Karpas-422 (cell line): ENCODE measurements around the gene MOCS1. TPM values are rescaled to one million over a fixed set of nuclear protein-coding genes. Genes with fewer than 3 reads are reported as not detected.
A peak's percentile ranks its signal among the peaks of the same experiment; 100 is the strongest.

Experiments
- DNase-seq: peaks from one replicate; pipeline ENCODE4 v3.0.0-alpha.2; 2015
- H2AFZ ChIP-seq: fragments of 200-600 bp; sonication (generic); 2 replicates; pipeline ENCODE4 v1.6.1; 2014; ENCODE audit warnings: antibody characterized with exemption, low read length, mixed read lengths
- H3K27ac ChIP-seq: fragments of 200-600 bp; sonication (generic); 2 replicates; pipeline ENCODE4 v1.5.1; 2014; ENCODE audit warnings: mild to moderate bottlenecking, low read length, moderate library complexity
- H3K27me3 ChIP-seq: fragments of 200-600 bp; sonication (generic); 2 replicates; pipeline ENCODE4 v1.6.1; 2014; ENCODE audit warnings: low read length, mixed read lengths
- H3K36me3 ChIP-seq: fragments of 200-600 bp; sonication (generic); 2 replicates; pipeline ENCODE4 v1.6.1; 2014; ENCODE audit warnings: low read length, mixed read lengths; ENCODE audit not compliant: insufficient read depth
- H3K4me1 ChIP-seq: fragments of 200-600 bp; sonication (generic); 2 replicates; pipeline ENCODE4 v1.6.1; 2014; ENCODE audit warnings: mild to moderate bottlenecking, low read length, mixed read lengths
- H3K4me2 ChIP-seq: fragments of 200-600 bp; sonication (generic); 2 replicates; pipeline ENCODE4 v1.6.1; 2014; ENCODE audit warnings: low read length, low read depth, mild to moderate bottlenecking; ENCODE audit not compliant: poor library complexity, severe bottlenecking
- H3K4me3 ChIP-seq: fragments of 200-600 bp; sonication (generic); 2 replicates; pipeline ENCODE4 v1.5.1; 2014; ENCODE audit warnings: mild to moderate bottlenecking, antibody characterized with exemption, low read length, mixed read lengths
- H3K79me2 ChIP-seq: fragments of 200-600 bp; sonication (generic); 2 replicates; pipeline ENCODE4 v1.6.1; 2014; ENCODE audit warnings: mild to moderate bottlenecking, low read length, mixed read lengths
- H3K9ac ChIP-seq: fragments of 200-600 bp; sonication (generic); 2 replicates; pipeline ENCODE4 v1.6.0; 2014; ENCODE audit warnings: low read length
- H3K9me2 ChIP-seq: fragments of 200-600 bp; sonication (generic), shearing (Covaris generic); replicated peaks from 2 replicates; pipeline ENCODE4 v1.6.0; 2014; ENCODE audit warnings: mild to moderate bottlenecking, low read length, moderate library complexity; ENCODE audit not compliant: insufficient read depth
- H3K9me3 ChIP-seq: fragments of 300-700, 200-600 bp; sonication (generic); 2 replicates; pipeline ENCODE4 v1.6.1; 2014; ENCODE audit warnings: low read length, mixed read lengths
- H4K20me1 ChIP-seq: fragments of 200-600 bp; sonication (generic); 2 replicates; pipeline ENCODE4 v1.6.1; 2014; ENCODE audit warnings: mild to moderate bottlenecking, antibody characterized with exemption, low read length, low read depth; ENCODE audit not compliant: insufficient read depth
- total RNA-seq: library from RNA; depleted of rRNA; stranded (reverse); fragments of >200 nt; shearing (Covaris generic); gene quantifications from 2 replicates; pipeline ENCODE4 v1.2.3, GENCODE V29; 2014; ENCODE audit warnings: low replicate concordance; rRNA removed

Gene MOCS1
- not detected in 2 replicates for total RNA-seq

DNA sequence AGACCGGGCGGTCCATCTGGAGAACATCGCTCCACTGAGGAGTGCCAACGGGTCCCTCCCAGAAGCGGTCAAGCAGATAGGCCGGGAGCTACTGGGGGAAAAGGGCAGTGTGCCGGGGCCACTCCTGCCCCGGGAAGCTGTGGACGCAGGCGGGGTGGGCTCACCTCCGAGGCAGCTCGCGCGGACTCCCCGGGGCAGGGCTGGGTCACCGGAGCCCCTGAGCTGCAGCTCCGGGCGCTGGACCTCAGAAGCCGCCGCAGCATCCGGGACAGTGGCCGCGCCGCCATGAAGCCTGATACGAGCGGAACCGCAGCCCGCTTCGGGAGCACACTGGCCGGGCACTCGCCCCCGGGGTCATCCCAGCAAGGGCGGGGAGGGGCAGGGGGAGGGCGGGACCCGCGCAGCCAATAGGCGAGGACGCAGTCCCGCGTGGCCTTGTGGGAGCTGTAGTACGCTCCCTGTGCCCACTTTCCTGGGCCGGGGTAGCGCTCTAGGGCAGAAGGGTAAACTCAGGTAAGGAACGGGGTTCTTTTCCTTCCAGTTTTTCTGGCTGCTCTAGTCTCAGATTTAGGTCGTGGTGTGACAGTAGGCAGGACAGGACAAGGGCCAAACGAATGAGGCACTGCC is at the start of gene MOCS1:
Gene MOCS1, minus strand, starts transcription at position 332 of the 627 bp plus-strand sequence. Its CDS starts 45 bp downstream, at position 287.
- Histone ChIP-seq H3K4me3 (no peak within 1 kb of the TSS), H3K27me3 (no peaks in the 10 kb centered on the region), H3K9me3 (no peaks in the 10 kb centered on the region), H4K20me1 (no peaks in the 10 kb centered on the region), H3K4me1 (no peaks in the 10 kb centered on the region), H3K36me3 (no peaks in the 10 kb centered on the region), H3K4me2 (no peak within 1 kb of the TSS), H3K27ac (no peak within 1 kb of the TSS), H3K9ac (no peak within 1 kb of the TSS), H3K79me2 (no peaks in the 10 kb centered on the region), H2AFZ (no peak within 1 kb of the TSS), H3K9me2 (no peaks in the 10 kb centered on the region)
- DNase-seq = no peak

DNA sequence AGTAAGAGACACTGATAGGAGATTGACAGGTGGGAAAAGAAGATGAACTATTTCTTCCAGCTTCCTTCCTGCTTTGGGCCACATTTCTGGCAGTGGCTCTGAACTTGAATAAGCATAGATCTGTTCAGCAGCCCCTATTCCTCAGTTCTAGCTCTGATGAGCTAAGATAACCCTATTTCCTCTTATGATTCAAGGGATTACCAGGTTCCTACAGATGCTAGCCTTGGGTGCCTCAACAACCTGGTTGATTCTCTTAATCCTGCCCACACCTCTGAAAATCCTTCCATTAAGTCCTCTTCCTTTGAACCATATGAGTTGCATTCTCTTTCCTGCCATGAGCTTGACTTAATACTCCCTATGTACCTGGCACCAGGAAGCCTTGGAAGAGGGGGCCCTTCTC is 49.8 kb upstream of the MOCS1 start:
- H3K27ac ChIP-seq = no peak overlapping the region
- no peak overlapping the region for H3K4me2 ChIP-seq
- no peak overlapping the region for H3K4me3 ChIP-seq
- H2AFZ ChIP-seq = no peak overlapping the region
- H3K27me3 ChIP-seq = no peaks in the 10 kb centered on the region
- H3K79me2 ChIP-seq = no peaks in the 10 kb centered on the region
- peaks cover 4% of the 10 kb centered on the region for H3K4me1 ChIP-seq
- no peaks in the 10 kb centered on the region for H3K36me3 ChIP-seq
- H3K9me3 ChIP-seq = no peaks in the 10 kb centered on the region
- H3K9me2 ChIP-seq = no peaks in the 10 kb centered on the region
- no peaks in the 10 kb centered on the region for H4K20me1 ChIP-seq
- no peak overlapping the region for H3K9ac ChIP-seq
- no peak for DNase-seq

DNA sequence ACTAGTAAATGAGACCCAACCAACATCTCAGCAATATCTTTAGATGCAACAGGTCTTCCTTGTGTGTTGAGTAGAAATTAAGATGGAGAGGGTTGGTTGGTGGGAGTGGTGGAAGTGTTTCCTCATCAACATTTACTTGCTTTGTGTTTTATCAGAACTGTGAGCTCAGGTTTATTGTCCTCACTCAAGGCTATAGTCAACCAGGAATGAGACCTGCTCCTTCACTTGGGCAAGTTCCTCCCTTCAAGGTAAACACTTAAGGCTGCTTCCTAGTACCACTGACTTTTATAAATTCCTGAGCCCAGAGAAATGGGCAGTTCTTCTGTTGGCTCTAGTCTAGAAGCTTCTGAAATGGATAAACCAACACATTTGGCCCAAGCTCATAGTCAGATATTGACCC is 48.9 kb upstream of the MOCS1 start:
- no peak overlapping the region for H2AFZ ChIP-seq
- no peak overlapping the region for H3K4me3 ChIP-seq
- no peak overlapping the region for H3K4me2 ChIP-seq
- no peaks in the 10 kb centered on the region for H3K9me3 ChIP-seq
- peaks cover 9% of the 10 kb centered on the region for H3K4me1 ChIP-seq
- DNase-seq = peak; percentile 10
- no peaks in the 10 kb centered on the region for H4K20me1 ChIP-seq
- H3K79me2 ChIP-seq = no peaks in the 10 kb centered on the region
- no peaks in the 10 kb centered on the region for H3K36me3 ChIP-seq
- no peaks in the 10 kb centered on the region for H3K27me3 ChIP-seq
- no peak overlapping the region for H3K27ac ChIP-seq
- no peak overlapping the region for H3K9ac ChIP-seq
- no peaks in the 10 kb centered on the region for H3K9me2 ChIP-seq

DNA sequence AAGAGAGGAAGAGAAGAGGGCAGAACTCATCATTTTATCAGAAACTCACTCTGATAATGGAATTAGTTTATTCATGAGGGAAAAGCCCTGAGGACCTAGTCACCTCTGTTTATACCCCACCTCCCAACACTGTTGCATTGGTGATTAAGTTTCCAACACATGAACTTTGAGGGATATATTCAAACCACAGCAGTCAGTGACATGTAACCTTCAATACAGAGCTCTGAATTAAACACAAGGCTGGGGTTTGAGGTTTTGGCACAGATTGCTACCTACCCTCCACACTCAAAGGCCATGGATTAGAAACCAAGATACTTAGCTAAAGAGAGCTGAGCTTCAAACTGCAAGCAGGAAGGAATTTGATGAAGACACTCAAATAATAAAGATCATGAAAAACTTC is 48.5 kb upstream of the MOCS1 start:
- H3K27me3 ChIP-seq = no peaks in the 10 kb centered on the region
- no peak for DNase-seq
- no peaks in the 10 kb centered on the region for H3K36me3 ChIP-seq
- no peaks in the 10 kb centered on the region for H4K20me1 ChIP-seq
- no peaks in the 10 kb centered on the region for H3K9me2 ChIP-seq
- H3K9ac ChIP-seq = no peak overlapping the region
- H3K27ac ChIP-seq = no peak overlapping the region
- H3K4me3 ChIP-seq = no peak overlapping the region
- no peak overlapping the region for H3K4me2 ChIP-seq
- no peak overlapping the region for H2AFZ ChIP-seq
- H3K4me1 ChIP-seq = peaks cover 9% of the 10 kb centered on the region
- H3K79me2 ChIP-seq = no peaks in the 10 kb centered on the region
- no peaks in the 10 kb centered on the region for H3K9me3 ChIP-seq

DNA sequence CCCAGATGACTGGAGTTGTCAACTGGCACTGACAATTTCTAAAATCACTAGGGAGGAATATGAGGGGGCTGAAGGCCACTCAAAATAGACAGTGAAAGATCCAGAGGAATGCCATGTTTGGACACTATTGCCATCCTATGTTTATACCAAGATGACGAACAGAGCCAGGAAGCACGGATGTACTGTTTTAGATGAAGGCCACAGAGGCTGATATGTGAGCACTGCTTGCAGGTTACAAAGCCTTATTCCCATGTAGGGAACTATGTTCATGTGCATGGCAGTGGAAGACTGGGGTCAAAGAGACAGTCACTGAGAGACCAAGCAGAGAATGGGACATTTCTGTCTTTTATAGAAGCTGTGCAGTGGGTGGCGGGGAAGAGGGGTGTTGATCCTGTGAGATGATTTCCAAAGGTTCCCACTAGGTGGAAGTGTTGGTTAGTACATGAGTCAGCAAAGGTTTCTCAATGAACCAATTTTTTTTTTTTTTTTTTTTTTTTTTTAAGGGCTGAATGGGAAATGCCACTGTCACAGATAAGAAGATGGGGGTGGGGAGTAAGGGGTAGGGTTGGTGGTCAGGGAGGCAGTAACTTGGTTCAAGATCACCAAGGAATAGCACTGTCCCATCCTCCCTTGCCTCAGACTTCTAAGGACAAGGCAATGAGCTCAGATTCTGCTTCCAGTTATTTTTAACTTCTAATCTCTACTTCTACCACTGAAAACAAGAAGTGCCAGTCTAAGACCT is 46.7 kb upstream of the MOCS1 start:
- Histone ChIP-seq H3K9me2 (no peaks in the 10 kb centered on the region), H3K79me2 (no peaks in the 10 kb centered on the region), H3K4me1 (peaks cover 9% of the 10 kb centered on the region), H3K27me3 (no peaks in the 10 kb centered on the region), H3K4me3 (no peak overlapping the region), H3K9me3 (no peaks in the 10 kb centered on the region), H3K4me2 (no peak overlapping the region), H2AFZ (no peak overlapping the region), H4K20me1 (no peaks in the 10 kb centered on the region), H3K27ac (no peak overlapping the region), H3K9ac (no peak overlapping the region), H3K36me3 (no peaks in the 10 kb centered on the region)
- peak; percentile 85 for DNase-seq

DNA sequence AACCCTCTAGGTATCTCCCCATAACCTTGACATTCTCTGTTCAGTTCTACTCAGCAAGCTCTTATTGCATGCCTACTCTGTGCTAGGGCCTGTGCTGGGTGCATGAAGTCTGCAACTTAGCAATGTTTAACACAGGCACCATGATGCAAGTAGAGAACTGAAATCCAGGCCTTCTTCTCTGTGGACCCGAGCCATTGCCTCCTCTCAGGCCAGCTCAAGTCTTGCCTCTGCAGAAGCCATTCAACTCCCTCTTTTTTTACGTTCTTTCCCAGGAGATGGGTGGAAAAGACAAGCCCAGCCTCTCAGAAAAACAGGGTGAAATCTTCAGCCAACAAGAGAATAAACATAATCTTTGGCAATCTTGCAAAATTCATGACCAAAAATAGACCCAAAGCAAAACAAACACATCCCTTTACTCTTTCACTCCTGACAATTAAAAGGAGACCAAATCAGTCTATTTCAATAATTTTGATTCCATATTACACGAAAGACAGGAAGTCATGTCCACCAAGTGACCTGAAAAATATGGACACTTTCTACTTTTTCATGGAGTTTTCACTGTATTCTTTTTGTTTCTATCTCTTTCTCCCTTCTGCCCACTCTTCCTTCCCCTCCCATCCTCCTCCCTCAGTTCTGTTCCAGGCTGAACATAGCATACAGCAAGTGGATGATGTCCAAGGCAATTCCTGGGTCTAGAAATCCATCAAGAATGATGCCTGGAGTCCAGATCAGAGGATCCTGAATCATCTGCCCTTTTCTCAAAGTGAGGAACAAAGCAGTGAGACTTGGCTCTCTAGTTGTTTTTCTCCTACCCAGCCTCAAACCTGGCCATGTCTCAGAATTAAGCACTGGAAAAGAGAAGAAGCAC is 45.4 kb upstream of the MOCS1 start:
- Histone ChIP-seq H3K36me3 (no peaks in the 10 kb centered on the region), H3K4me1 (peaks cover 9% of the 10 kb centered on the region), H3K9ac (no peak overlapping the region), H3K9me2 (no peaks in the 10 kb centered on the region), H3K27me3 (no peaks in the 10 kb centered on the region), H3K4me2 (no peak overlapping the region), H3K27ac (no peak overlapping the region), H2AFZ (no peak overlapping the region), H3K9me3 (no peaks in the 10 kb centered on the region), H3K4me3 (no peak overlapping the region), H3K79me2 (no peaks in the 10 kb centered on the region), H4K20me1 (no peaks in the 10 kb centered on the region)
- no peak for DNase-seq

DNA sequence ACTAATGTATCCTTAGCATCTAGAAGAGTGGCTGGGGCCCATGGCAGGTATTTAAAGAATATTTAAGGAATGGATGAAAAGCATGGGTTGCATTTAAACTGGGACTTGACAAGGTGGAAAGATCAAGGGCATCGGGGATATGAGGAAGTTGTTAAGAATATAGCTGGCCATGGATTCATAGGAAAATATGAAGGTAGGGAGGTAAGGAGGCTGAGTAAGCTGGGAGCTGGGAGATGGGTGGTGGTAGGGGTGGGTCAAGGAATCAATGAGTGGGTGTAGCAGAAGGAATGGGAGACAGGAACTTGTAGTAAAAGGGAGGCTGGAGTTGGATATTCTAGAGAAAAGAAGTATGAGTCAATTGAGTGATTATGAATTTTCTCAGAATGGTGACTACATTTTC is 44.0 kb upstream of the MOCS1 start:
- Histone ChIP-seq H3K9me3 (no peaks in the 10 kb centered on the region), H3K4me1 (peaks cover 9% of the 10 kb centered on the region), H3K27me3 (no peaks in the 10 kb centered on the region), H2AFZ (no peak overlapping the region), H3K4me3 (no peak overlapping the region), H3K79me2 (no peaks in the 10 kb centered on the region), H4K20me1 (no peaks in the 10 kb centered on the region), H3K9ac (no peak overlapping the region), H3K9me2 (no peaks in the 10 kb centered on the region), H3K4me2 (no peak overlapping the region), H3K36me3 (no peaks in the 10 kb centered on the region), H3K27ac (no peak overlapping the region)
- no peak for DNase-seq

DNA sequence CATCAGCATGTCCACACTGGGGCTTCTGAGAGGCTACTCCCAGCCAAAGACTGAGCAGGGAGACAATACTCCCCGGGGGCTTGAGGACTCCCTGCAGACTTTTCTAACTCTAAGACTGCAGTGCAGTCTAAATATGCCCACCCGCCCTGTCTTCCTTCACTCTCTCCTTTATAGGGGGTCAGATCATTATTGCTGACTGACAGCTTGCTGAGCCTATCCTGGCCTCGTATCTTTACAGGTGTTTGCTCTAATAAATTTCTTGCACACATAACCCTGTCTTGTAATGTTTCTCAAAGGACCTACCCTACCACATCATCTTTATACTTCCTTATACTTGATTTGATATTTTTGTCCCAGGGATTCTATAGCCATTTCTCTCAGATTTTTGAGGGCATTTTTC is 39.4 kb upstream of the MOCS1 start:
- H3K4me3 ChIP-seq = no peak overlapping the region
- H3K27me3 ChIP-seq = no peaks in the 10 kb centered on the region
- H3K27ac ChIP-seq = no peak overlapping the region
- H3K36me3 ChIP-seq = no peaks in the 10 kb centered on the region
- DNase-seq = no peak
- H4K20me1 ChIP-seq = no peaks in the 10 kb centered on the region
- H3K4me2 ChIP-seq = no peak overlapping the region
- no peaks in the 10 kb centered on the region for H3K9me3 ChIP-seq
- H2AFZ ChIP-seq = no peak overlapping the region
- H3K9ac ChIP-seq = no peak overlapping the region
- H3K4me1 ChIP-seq = peaks cover under 1% of the 10 kb centered on the region; the same call in 1 of the 2 replicates
- no peaks in the 10 kb centered on the region for H3K9me2 ChIP-seq
- no peaks in the 10 kb centered on the region for H3K79me2 ChIP-seq
